Measurements from ENCODE around the gene KRT5. TPM values are rescaled to one million over a fixed set of nuclear protein-coding genes. Genes with fewer than 3 reads are reported as not detected.
"Not testable (repeated sequence)": the region's sequence is repeated elsewhere in the genome, so short reads cannot be mapped to it uniquely, and the experiment has no call there.

KRT5 gene
- total RNA-seq, 2 experiments from 2014 or later, result not detected

DNA sequence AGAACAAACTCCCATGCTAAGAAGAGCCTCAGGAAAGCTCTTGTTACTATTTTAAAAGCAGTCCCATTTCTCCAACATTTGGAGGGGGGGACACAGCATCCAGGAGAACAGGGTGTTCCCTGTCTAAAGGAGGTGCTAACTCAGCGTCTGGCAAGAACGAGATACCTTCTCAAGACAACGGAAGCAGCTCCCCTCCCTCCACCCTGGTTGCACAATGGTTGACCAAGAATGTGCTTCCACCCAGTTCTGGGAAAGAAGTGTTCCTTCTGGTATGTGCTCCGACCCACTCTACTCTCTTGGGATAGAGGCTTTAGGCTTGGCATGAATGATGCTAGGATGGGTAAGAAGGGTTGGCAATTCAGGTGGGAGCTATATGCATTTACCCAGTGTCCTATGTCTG is 25.7 kb downstream of the KRT5 start:
- CTCF ChIA-PET, result interaction anchor here (0.6 kb wide), 1 partner anchor 100 kb away, joined by 3 read pairs; no protein-coding TSS in a partner anchor
- peaks cover 11% of the 10 kb centered on the region for H3K27me3 Mint-ChIP-seq
- intact Hi-C loops (cut with micrococcal nuclease), result no loop called here
- no peaks in the 10 kb centered on the region for H3K36me3 Mint-ChIP-seq
- H3K27ac Mint-ChIP-seq, result no peak overlapping the region
- POLR2A ChIA-PET, result no interaction called here
- DNase-seq, result no peak
- no peak overlapping the region for H3K4me3 Mint-ChIP-seq
- H3K9me3 Mint-ChIP-seq, result no peaks in the 10 kb centered on the region
- H3K4me1 Mint-ChIP-seq (ENCODE audit: low read depth), result no peaks in the 10 kb centered on the region

- H3K36me3 Mint-ChIP-seq, result no peaks in the 10 kb centered on the region
- H3K27me3 Mint-ChIP-seq, result peaks cover 11% of the 10 kb centered on the region
- no peak overlapping the region for H3K27ac Mint-ChIP-seq
- no peak overlapping the region for H3K4me3 Mint-ChIP-seq
- intact Hi-C loops (cut with micrococcal nuclease), result no loop called here
- ChIA-PET POLR2A (no interaction called here), CTCF (interaction anchor here (0.6 kb wide), 1 partner anchor 100 kb away, joined by 3 read pairs; no protein-coding TSS in a partner anchor)
- no peak for DNase-seq
- H3K9me3 Mint-ChIP-seq, result no peaks in the 10 kb centered on the region
- H3K4me1 Mint-ChIP-seq (ENCODE audit: low read depth), result no peaks in the 10 kb centered on the region
Measured at GRCh38 chr12:52494100-52494499, 26.1 kb downstream of the KRT5 start.

GRCh38 chr12:52493172-52493571 is 27.0 kb downstream of the KRT5 start, which contains the start of gene KRT6A:
TSS of gene KRT6A (minus strand) at chr12:52493257. CDS start at chr12:52493188, 69 bp downstream.
- DNase-seq, result no peak
- H3K9me3 Mint-ChIP-seq, result no peaks in the 10 kb centered on the region
- H3K4me1 Mint-ChIP-seq (ENCODE audit: low read depth), result no peaks in the 10 kb centered on the region
- intact Hi-C loops (cut with micrococcal nuclease), result no loop called here
- ChIA-PET CTCF (no interaction called here), POLR2A (no interaction called here)
- no peaks in the 10 kb centered on the region for H3K36me3 Mint-ChIP-seq
- peaks cover 11% of the 10 kb centered on the region for H3K27me3 Mint-ChIP-seq
- no peak within 1 kb of the TSS for H3K4me3 Mint-ChIP-seq
- no peak within 1 kb of the TSS for H3K27ac Mint-ChIP-seq

DNA sequence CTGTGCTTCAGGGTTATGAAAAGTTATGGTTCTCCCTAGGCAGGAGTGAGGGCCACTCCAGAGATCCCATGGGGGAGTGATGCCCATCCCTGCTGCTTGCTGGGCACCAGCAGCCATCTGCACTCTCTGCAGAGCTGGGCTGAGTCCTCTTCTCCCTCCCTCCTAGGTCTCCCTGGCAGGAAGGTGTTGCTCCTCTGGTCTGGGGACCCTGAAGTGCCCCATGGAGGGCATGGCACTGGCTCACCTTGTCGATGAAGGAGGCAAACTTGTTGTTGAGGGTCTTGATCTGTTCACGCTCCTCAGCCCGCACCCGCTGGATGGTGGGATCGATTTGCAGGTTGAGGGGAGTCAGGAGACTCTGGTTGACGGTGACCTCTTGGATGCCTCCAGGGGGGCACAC is 27.8 kb downstream of the KRT5 start:
- H3K9me3 Mint-ChIP-seq; H3K27ac Mint-ChIP-seq; intact Hi-C loops (cut with micrococcal nuclease); CTCF ChIA-PET; POLR2A ChIA-PET; DNase-seq; H3K4me1 Mint-ChIP-seq (ENCODE audit: low read depth); H3K36me3 Mint-ChIP-seq; H3K4me3 Mint-ChIP-seq: not testable (repeated sequence)
- peaks cover 11% of the 10 kb centered on the region for H3K27me3 Mint-ChIP-seq

DNA sequence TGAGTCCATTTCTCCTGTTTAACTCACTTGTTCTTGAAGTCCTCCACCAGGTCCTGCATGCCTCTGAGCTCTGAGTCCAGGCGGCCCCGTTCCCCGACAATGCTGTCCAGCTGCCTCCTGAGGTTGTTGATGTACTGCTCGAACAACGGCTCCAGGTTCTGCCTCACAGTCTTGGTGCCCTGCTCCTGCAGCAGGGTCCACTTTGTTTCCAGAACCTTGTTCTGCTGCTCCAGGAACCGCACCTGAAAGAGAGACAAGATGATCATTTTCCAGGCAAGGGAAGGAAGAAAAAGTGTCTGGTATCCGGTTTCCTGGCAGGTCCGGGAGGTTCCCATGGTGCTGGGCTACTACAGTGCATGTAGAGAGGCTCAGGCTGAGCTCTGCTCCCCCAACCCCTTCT is 28.7 kb downstream of the KRT5 start:
- H3K9me3 Mint-ChIP-seq; intact Hi-C loops (cut with micrococcal nuclease); H3K4me3 Mint-ChIP-seq; H3K4me1 Mint-ChIP-seq (ENCODE audit: low read depth); H3K27ac Mint-ChIP-seq; CTCF ChIA-PET; H3K36me3 Mint-ChIP-seq; POLR2A ChIA-PET; DNase-seq: not testable (repeated sequence)
- H3K27me3 Mint-ChIP-seq, result peaks cover 16% of the 10 kb centered on the region

GRCh38 chr12:52488736-52489135 is 31.5 kb downstream of the KRT5 start:
- no peak for DNase-seq
- H3K27ac Mint-ChIP-seq, result no peak overlapping the region
- H3K4me1 Mint-ChIP-seq (ENCODE audit: low read depth), result no peaks in the 10 kb centered on the region
- H3K36me3 Mint-ChIP-seq, result no peaks in the 10 kb centered on the region
- intact Hi-C loops (cut with micrococcal nuclease), result no loop called here
- H3K27me3 Mint-ChIP-seq, result peaks cover 26% of the 10 kb centered on the region
- ChIA-PET POLR2A (no interaction called here), CTCF (no interaction called here)
- no peak overlapping the region for H3K4me3 Mint-ChIP-seq
- H3K9me3 Mint-ChIP-seq, result peaks cover 11% of the 10 kb centered on the region

GRCh38 chr12:52487744-52488443 is 32.3 kb downstream of the KRT5 start:
- H3K4me1 Mint-ChIP-seq (ENCODE audit: low read depth); H3K36me3 Mint-ChIP-seq; H3K4me3 Mint-ChIP-seq; POLR2A ChIA-PET; DNase-seq; CTCF ChIA-PET; intact Hi-C loops (cut with micrococcal nuclease); H3K27ac Mint-ChIP-seq: not testable (repeated sequence)
- H3K27me3 Mint-ChIP-seq, result peaks cover 33% of the 10 kb centered on the region
- peaks cover 11% of the 10 kb centered on the region for H3K9me3 Mint-ChIP-seq

- H3K36me3 Mint-ChIP-seq, result no peaks in the 10 kb centered on the region
- H3K4me1 Mint-ChIP-seq (ENCODE audit: low read depth), result no peaks in the 10 kb centered on the region
- ChIA-PET CTCF (no interaction called here), POLR2A (no interaction called here)
- H3K27ac Mint-ChIP-seq, result no peak overlapping the region
- no peak overlapping the region for H3K4me3 Mint-ChIP-seq
- intact Hi-C loops (cut with micrococcal nuclease), result no loop called here
- H3K27me3 Mint-ChIP-seq, result peaks cover 34% of the 10 kb centered on the region
- DNase-seq, result no peak
- H3K9me3 Mint-ChIP-seq, result peaks cover 11% of the 10 kb centered on the region
Measured at GRCh38 chr12:52487211-52487610, 33.0 kb downstream of the KRT5 start.

- Mint-ChIP-seq H3K9me3 (peaks cover 11% of the 10 kb centered on the region), H3K27ac (no peak overlapping the region), H3K4me3 (no peak overlapping the region), H3K27me3 (peaks cover 31% of the 10 kb centered on the region), H3K4me1 (ENCODE audit: low read depth) (no peaks in the 10 kb centered on the region), H3K36me3 (no peaks in the 10 kb centered on the region)
- DNase-seq, result no peak
- POLR2A ChIA-PET, result no interaction called here
- CTCF ChIA-PET, result no interaction called here
- intact Hi-C loops (cut with micrococcal nuclease), result no loop called here
Measured at GRCh38 chr12:52486166-52487105, 33.8 kb downstream of the KRT5 start.

DNA sequence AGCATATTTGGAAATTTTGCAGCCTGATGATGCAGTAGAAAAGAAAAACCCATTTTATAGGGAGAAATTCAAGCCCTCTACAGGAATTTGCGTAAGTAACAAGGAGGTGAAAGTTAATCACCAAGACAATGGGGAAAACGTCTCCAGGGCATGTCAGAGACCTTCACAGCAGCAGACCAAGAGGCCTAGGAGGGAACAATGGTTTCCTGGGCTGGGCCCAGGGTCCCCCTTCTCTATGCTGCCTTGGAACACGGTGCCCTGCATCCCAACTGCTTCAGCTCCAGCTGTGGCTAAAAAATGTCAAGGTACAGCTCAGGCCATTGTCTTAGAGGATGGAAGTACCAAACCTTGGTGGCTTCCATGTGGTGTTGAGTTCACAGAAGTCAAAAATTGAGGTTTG is 40.1 kb downstream of the KRT5 start:
- H3K4me1 Mint-ChIP-seq (ENCODE audit: low read depth), result no peaks in the 10 kb centered on the region
- ChIA-PET POLR2A (no interaction called here), CTCF (no interaction called here)
- H3K36me3 Mint-ChIP-seq, result no peaks in the 10 kb centered on the region
- intact Hi-C loops (cut with micrococcal nuclease), result no loop called here
- peaks cover 24% of the 10 kb centered on the region for H3K27me3 Mint-ChIP-seq
- peaks cover 7% of the 10 kb centered on the region for H3K9me3 Mint-ChIP-seq
- no peak for DNase-seq
- H3K27ac Mint-ChIP-seq, result no peak overlapping the region
- H3K4me3 Mint-ChIP-seq, result no peak overlapping the region

DNA sequence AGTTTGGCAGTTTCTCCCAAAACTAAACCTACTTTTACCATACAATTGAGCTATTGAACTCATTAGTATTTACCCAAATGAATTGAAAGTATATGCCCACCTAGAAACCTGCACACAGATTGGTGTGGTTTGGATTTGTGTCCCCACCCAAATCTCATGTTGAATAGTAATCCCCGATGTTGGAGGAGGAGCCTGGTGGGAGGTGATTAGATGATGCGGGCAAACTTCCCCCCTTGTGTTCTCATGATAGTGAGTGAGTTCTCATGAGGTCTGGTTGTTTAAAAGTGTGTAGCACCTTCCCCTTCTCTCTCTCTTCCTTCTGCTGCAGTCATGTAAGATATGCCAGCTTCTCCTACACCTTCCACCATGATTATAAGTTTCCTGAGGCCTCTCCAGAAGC is 42.5 kb downstream of the KRT5 start:
- H3K27ac Mint-ChIP-seq, result no peak overlapping the region
- POLR2A ChIA-PET, result no interaction called here
- no peak for DNase-seq
- CTCF ChIA-PET, result no interaction called here
- no peaks in the 10 kb centered on the region for H3K4me1 Mint-ChIP-seq (ENCODE audit: low read depth)
- H3K4me3 Mint-ChIP-seq, result no peak overlapping the region
- intact Hi-C loops (cut with micrococcal nuclease), result no loop called here
- H3K9me3 Mint-ChIP-seq, result no peaks in the 10 kb centered on the region
- H3K36me3 Mint-ChIP-seq, result no peaks in the 10 kb centered on the region
- H3K27me3 Mint-ChIP-seq, result peaks cover 7% of the 10 kb centered on the region

DNA sequence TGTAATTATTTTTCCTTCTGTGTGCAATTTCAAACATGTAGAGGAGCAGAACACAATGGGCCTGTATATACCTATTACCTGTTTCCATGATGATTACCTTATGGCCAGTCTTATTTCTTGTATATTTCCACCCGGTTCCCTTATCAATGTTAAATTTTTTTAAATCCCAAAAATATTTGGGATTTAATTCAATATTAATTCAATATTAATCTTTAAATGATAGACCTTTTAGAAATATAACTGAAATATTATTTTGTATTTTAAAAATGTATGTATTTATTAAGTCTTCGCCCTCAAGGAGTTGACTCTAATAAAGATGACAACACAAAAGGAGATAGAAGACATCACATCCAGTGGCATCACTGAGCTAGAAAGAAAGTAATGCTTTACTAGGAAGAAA is 46.0 kb downstream of the KRT5 start:
- H3K36me3 Mint-ChIP-seq, result no peaks in the 10 kb centered on the region
- no peaks in the 10 kb centered on the region for H3K9me3 Mint-ChIP-seq
- no peak overlapping the region for H3K4me3 Mint-ChIP-seq
- no peak overlapping the region for H3K27ac Mint-ChIP-seq
- intact Hi-C loops (cut with micrococcal nuclease), result no loop called here
- H3K4me1 Mint-ChIP-seq (ENCODE audit: low read depth), result no peaks in the 10 kb centered on the region
- CTCF ChIA-PET, result no interaction called here
- POLR2A ChIA-PET, result no interaction called here
- H3K27me3 Mint-ChIP-seq, result peaks cover 9% of the 10 kb centered on the region
- DNase-seq, result no peak

DNA sequence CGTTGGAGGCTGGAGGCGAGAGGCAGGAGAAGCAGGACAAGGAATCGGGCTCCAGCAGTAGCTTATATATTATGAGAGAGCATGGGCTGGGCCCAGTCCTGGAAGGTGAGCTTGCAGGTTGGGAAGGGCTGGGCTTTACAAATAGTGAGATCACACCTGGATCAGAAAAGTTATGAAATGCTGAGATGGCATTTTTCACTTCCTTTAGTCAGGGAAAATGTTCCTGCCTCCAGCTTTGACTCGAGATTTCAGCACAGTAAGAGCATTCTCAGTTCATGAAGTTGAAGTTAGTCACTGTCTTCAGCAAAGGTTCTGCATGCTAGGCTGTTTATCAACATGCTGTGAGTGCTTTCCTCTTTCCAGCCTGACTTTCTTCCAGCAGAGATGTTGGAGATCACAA is 46.4 kb downstream of the KRT5 start, which contains the start of gene KRT6C:
Gene KRT6C, minus strand, starts transcription at position 38 of the 400 bp plus-strand sequence. CDS start 68 bp downstream, outside the sequence.
- Mint-ChIP-seq H3K9me3 (no peaks in the 10 kb centered on the region), H3K4me1 (ENCODE audit: low read depth) (no peaks in the 10 kb centered on the region), H3K4me3 (no peak within 1 kb of the TSS), H3K27me3 (peaks cover 9% of the 10 kb centered on the region), H3K36me3 (no peaks in the 10 kb centered on the region), H3K27ac (no peak within 1 kb of the TSS)
- intact Hi-C loops (cut with micrococcal nuclease), result no loop called here
- DNase-seq, result no peak
- POLR2A ChIA-PET, result no interaction called here
- CTCF ChIA-PET, result no interaction called here

Measured in activated CD4-positive, alpha-beta memory T cell treated with anti-CD3 and anti-CD28 coated beads for 36 hours (primary cell).